Sciatic nerve (tissue), 2 donors: Measurements from ENCODE around the gene NAP1L1. TPM values are rescaled to one million over a fixed set of nuclear protein-coding genes. Genes with fewer than 3 reads are reported as not detected.

Experiments used
- ATAC-seq: fragments of 200-7000 bp; cut with Tn5 transposase; one replicate; pipeline ENCODE4 v1.9.1; 2020; ENCODE audit warnings: mild to moderate bottlenecking, moderate library complexity
- DNase-seq: peaks from one replicate; pipeline ENCODE4 v3.0.0-alpha.2; 2020; ENCODE audit warnings: low spot score
- intact Hi-C: fragments of 100-400 bp; cut with DNase I; formaldehyde crosslinking; loops from one replicate; pipeline ENCODE4 v1.14.2; 2022
- total RNA-seq: library from RNA; stranded (reverse); fragmentation: NEBNext Ultra II Directional; extraction: Animal tissue kit (Norgen Biotek cat#: 25700); gene quantifications from one replicate; pipeline ENCODE4 v1.2.1, GENCODE V29; 2021
- donor health status: DM: no; HTN: no; CAD: no.
- donor health status: DM: no; HTN: no; CAD: no.

Gene NAP1L1
- total RNA-seq, 1 donor from 2014 or later = 425 TPM

DNA sequence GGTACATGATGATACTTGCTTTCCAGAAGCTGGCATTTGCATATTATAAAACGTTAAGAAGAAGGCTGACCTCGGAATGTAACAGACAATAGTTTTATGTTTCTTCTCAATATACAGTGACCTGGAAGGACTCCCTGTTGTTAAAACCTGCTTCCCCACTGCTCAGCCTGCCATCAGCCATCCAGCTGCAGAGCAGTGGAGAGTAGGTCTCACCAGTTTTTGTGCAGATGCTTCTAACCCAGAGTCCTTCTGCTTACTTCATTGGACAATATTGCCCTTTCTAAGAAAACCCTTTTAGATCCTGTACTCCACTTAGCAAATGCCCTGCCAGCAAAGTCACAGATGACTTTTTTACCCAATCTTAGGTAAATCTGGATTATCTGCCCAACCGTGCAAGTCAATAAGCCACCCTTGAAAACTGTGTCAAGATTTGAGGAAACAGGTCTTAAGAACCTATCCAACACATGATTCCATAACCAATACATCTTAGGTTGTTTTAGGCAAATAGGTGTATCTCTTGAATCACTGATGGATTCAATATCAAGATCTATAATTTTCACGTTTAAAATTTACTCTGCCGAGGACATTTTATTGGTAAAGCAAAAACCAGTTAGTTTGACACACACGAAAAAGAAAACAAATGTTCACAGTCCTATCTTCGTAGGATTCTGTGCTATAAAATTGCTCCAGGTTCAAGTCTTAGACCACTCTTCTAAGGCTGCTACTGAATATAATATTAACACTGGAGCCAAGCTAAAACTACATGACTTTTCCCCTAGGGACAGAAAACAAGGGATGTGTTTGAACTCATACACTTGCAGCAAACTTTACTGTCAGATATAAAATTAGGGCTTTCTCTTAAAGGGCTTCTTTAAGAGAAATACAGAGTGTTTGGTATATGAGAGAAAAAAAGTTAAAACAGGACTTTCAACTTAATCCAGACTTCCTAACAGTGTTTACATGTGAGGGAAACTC, 58.6 kb downstream of the NAP1L1 start:
- DNase-seq (no peak), ATAC-seq (no peak)
- intact Hi-C loops = no loop called here

GRCh38 chr12:76024942-76025600, 59.4 kb downstream of the NAP1L1 start:
- DNase-seq = no peak
- intact Hi-C loops = no loop called here
- no peak for ATAC-seq

GRCh38 chr12:76024102-76024781, 60.2 kb downstream of the NAP1L1 start:
- intact Hi-C loops = no loop called here
- DNase-seq (no peak), ATAC-seq (no peak)

DNA sequence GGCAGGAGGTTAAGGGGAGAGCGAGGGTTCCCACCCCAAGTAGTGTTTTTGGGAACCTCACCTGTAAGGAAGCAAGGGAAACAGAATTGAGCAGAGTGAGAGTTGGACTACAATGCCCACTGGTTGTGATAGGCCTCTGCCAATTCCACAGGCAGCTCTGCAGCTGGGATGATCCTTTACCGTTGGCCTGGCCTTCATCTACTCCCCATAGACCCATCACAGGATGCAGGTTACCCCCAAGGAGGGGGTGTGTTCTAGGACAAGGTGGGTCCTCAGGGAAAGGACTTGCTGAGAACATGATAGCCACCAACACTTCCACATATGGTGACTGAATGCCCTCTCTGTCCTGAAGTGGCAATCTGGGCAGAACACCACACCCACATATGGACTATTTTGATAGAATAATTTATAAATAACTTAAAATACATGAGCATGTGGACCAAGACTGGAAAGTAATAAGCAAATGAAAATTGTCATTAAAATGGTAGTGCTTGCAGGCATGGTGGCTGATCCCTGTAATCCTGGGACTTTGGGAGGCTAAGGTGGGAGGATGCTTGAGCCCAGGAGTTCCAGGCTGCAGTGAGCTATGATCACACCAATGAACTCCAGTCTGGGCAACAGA, 61.3 kb downstream of the NAP1L1 start:
- ATAC-seq (no peak), DNase-seq (no peak)
- intact Hi-C loops = no loop called here

GRCh38 chr12:76022506-76022905, 62.0 kb downstream of the NAP1L1 start:
- intact Hi-C loops = no loop called here

GRCh38 chr12:76020731-76021672, 63.5 kb downstream of the NAP1L1 start:
- intact Hi-C loops = no loop called here
- peak; percentile 79 for ATAC-seq
- DNase-seq = no peak

More at GRCh38 chr12:76022506-76022905, 62.0 kb downstream of the NAP1L1 start:
- DNase-seq (no peak), ATAC-seq (no peak)

- intact Hi-C loops = no loop called here
- DNase-seq = no peak
- peak; percentile 56 for ATAC-seq
Observed at GRCh38 chr12:76020281-76020680, 64.2 kb downstream of the NAP1L1 start.

DNA sequence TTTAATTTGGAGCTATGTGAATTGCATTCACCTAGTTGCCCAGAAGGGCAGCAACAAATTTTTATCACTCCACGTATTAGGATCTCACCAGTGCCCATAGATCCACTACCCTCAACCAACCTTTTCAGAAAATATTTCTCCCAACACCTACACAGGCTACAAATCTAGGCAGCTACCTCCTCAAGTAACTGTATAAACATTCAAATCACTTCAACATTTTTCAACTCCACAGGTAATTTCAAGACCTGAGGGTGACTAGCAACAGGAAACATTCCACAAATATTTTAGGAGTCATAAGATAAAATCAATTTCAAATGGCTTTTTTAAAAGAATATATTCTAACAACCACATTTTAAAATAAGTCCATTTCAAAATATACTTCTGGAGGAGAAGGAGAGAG, 65.8 kb downstream of the NAP1L1 start:
- DNase-seq (no peak), ATAC-seq (no peak)
- intact Hi-C loops = no loop called here

DNA sequence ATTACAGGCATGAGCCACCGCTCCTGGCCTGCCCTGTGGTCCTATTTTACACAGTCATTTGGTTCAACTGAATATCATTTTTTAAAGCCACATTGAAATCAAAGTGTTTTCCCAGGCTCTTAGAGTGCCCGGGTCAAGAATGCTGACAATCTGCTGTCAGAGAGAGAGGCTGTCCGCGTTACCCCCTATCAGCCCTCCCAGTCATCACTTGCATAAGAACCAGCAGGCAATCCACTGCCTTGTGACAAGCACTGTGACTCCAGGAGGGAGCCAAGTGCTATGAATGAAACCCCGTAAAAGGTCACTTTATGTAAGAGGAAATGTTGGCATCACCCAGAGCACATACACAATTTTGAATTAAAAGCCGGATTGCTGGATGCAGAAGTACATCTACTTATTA, 66.4 kb downstream of the NAP1L1 start:
- ATAC-seq (no peak), DNase-seq (no peak)
- intact Hi-C loops = no loop called here

DNA sequence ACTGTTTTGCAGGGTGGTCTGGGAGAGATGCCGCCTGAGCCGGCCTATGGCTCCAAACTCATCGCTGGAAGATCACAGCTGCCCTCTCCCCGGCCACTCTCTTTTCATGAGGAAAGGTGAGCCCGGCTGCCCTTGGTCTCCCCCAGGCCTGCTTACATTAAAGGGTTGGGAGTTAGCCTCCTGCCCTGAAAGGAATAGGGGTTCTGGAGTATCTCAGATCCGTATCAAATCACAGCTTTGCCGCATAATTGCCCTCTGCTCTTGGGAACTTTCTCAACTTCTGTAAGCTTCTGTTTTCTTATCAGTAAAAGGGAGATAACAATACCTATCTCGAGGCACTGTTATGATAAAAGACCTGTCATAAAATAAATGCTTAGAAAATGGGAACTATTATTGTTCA, 70.5 kb downstream of the NAP1L1 start:
- ATAC-seq = no peak
- intact Hi-C loops = no loop called here
- no peak for DNase-seq

DNA sequence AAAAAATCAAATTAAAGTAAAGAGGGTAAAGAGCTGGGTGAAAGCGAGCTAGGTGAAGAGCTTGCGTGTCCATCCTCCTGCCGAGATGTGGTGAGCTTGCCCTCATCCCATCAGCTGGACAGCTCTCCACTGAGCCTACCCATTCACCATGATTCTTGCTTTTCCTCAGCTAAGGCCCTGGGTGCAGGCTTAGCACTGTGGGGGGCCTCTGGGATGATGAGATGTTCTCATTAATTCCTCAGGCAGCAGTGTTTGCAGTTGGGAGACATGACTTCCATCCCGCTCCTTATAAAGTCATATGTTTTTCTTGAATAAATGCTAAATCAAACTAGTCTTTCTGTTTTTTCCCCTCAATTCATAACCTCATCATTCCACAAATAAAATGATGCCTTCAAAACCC, 70.9 kb downstream of the NAP1L1 start:
- ATAC-seq = no peak

DNA sequence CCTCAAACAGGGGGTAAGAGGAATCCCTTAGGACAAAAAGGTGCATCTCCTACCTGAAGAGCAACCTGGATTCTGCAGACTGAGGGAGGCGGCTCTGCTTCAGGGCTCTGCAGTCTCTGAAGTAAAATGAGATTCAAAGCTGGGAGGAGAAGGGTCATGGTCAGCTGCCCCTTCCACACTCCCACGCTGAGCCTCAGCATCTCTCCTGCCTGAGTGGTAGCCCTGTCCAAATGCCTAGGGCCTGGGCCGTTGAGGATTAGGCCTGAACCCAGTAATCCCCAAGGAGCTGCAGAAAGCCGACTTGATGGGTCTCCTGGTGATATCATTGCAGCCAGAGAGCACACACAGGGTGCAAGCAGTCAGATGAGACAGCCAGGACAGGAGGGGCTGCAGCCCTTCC, 71.8 kb downstream of the NAP1L1 start:
- ATAC-seq = no peak
- no peak for DNase-seq
- intact Hi-C loops = no loop called here

More for the DNA sequence above, 70.9 kb downstream of the NAP1L1 start:
- DNase-seq = no peak
- intact Hi-C loops = no loop called here

GRCh38 chr12:76010732-76011458, 73.6 kb downstream of the NAP1L1 start:
- peak; percentile 30 for ATAC-seq
- no peak for DNase-seq
- intact Hi-C loops = no loop called here

- intact Hi-C loops = no loop called here
- ATAC-seq = no peak
- DNase-seq = no peak
Observed at GRCh38 chr12:76008428-76008827, 76.1 kb downstream of the NAP1L1 start.

DNA sequence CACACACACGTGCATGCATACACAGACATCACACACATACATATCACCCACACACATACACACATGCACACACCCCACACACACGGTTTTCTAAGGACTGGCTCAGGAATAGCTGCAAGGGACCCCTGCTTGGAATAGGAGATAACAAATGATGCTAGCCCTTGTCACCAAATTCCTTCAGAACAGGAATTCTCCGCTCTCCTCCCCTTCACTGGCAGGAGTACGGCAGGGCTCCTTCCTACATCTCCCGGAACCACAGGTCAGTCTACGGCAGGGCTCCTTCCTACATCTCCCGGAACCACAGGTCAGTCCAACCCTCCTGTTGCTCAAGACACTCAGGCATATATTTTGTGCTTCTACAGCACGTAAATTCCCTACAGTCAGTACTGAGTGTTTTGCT, 76.8 kb downstream of the NAP1L1 start:
- DNase-seq (no peak), ATAC-seq (no peak)
- intact Hi-C loops = no loop called here

GRCh38 chr12:76006028-76006925, 78.2 kb downstream of the NAP1L1 start:
- ATAC-seq = no peak
- intact Hi-C loops = no loop called here
- no peak for DNase-seq

GRCh38 chr12:76003355-76003638, 81.2 kb downstream of the NAP1L1 start:
- no peak for ATAC-seq
- intact Hi-C loops = no loop called here
- DNase-seq = no peak
